Neural progenitor cell (in vitro differentiated cells): ENCODE measurements around the gene STARD8. TPM values are rescaled to one million over a fixed set of nuclear protein-coding genes. Genes with fewer than 3 reads are reported as not detected.
A peak's percentile ranks its signal among the peaks of the same experiment; 100 is the strongest.
"Not testable (repeated sequence)": the region's sequence is repeated elsewhere in the genome, so short reads cannot be mapped to it uniquely, and the experiment has no call there.

Experiments used
- DNase-seq: peaks from one replicate; pipeline ENCODE4 v3.0.0-alpha.2; 2016; ENCODE audit warnings: low spot score
- H2AFZ ChIP-seq: fragments of 200-600 bp; sonication (generic); replicated peaks from 2 replicates; pipeline ENCODE4 v1.6.1; 2016; ENCODE audit warnings: antibody characterized with exemption
- H3F3A ChIP-seq: fragments of 200-600 bp; sonication (generic); 2 replicates; pipeline ENCODE4 v1.6.1; 2016; ENCODE audit warnings: antibody characterized with exemption, low read depth
- H3K27ac ChIP-seq: fragments of 200-600 bp; sonication (generic); 2 replicates; pipeline ENCODE4 v1.5.1; 2016; ENCODE audit warnings: mild to moderate bottlenecking
- H3K27me3 ChIP-seq: fragments of 200-600 bp; sonication (generic); 2 replicates; pipeline ENCODE4 v1.6.1; 2016; ENCODE audit warnings: mild to moderate bottlenecking, moderate library complexity
- H3K36me3 ChIP-seq: fragments of 200-600 bp; sonication (generic); 2 replicates; pipeline ENCODE4 v1.5.1; 2016
- H3K4me1 ChIP-seq: fragments of 200-600 bp; sonication (generic); 2 replicates; pipeline ENCODE4 v1.6.1; 2016; ENCODE audit warnings: mixed run types
- H3K4me2 ChIP-seq: fragments of 200-600 bp; sonication (generic); 2 replicates; pipeline ENCODE4 v1.6.1; 2016
- H3K4me3 ChIP-seq: fragments of 200-600 bp; sonication (generic); 2 replicates; pipeline ENCODE4 v1.5.1; 2016
- H3K79me2 ChIP-seq: fragments of 200-600 bp; sonication (generic); 2 replicates; pipeline ENCODE4 v1.6.1; 2016; ENCODE audit warnings: low read depth
- H3K9ac ChIP-seq: fragments of 200-600 bp; sonication (generic); 2 replicates; pipeline ENCODE4 v1.6.1; 2016
- H3K9me3 ChIP-seq: fragments of 200-600 bp; sonication (generic); 2 replicates; pipeline ENCODE4 v1.5.1; 2016; ENCODE audit warnings: low read depth
- H4K20me1 ChIP-seq: fragments of 200-600 bp; sonication (generic); 2 replicates; pipeline ENCODE4 v1.6.1; 2016; ENCODE audit warnings: low read depth
- H3K27ac Mint-ChIP-seq: 3 replicates; pipeline ENCODE4 v1.8.0; 2021; ENCODE audit warnings: mixed read lengths
- H3K27me3 Mint-ChIP-seq: 2 replicates; pipeline ENCODE4 v1.8.0; 2022; ENCODE audit warnings: low read depth, mild to moderate bottlenecking, inconsistent platforms, moderate library complexity, mixed read lengths; ENCODE audit not compliant: insufficient read depth
- H3K36me3 Mint-ChIP-seq: 3 replicates; pipeline ENCODE4 v1.8.0; 2021; ENCODE audit warnings: mixed read lengths
- H3K4me1 Mint-ChIP-seq: 3 replicates; pipeline ENCODE4 v1.8.0; 2021; ENCODE audit warnings: mixed read lengths
- H3K4me3 Mint-ChIP-seq: 3 replicates; pipeline ENCODE4 v1.8.0; 2021; ENCODE audit warnings: mild to moderate bottlenecking, moderate library complexity, mixed read lengths
- H3K9me3 Mint-ChIP-seq: 3 replicates; pipeline ENCODE4 v1.8.0; 2020; ENCODE audit warnings: mixed read lengths
- CTCF ChIP-seq: fragments of 200-600 bp; sonication (generic); IDR thresholded peaks from 2 replicates; pipeline ENCODE4 v1.5.1; 2017; ENCODE audit warnings: antibody characterized with exemption, mild to moderate bottlenecking
- EZH2 ChIP-seq: fragments of 200-600 bp; sonication (generic); IDR thresholded peaks from 2 replicates; pipeline ENCODE4 v1.6.1; 2017; ENCODE audit warnings: antibody characterized with exemption, mild to moderate bottlenecking, moderate library complexity
- EZH2phosphoT487 ChIP-seq: fragments of 200-600 bp; sonication (generic); IDR thresholded peaks from 2 replicates; pipeline ENCODE4 v1.6.1; 2017; ENCODE audit warnings: antibody characterized with exemption
- total RNA-seq: library from RNA; depleted of rRNA; stranded (reverse); fragments of >200 nt; gene quantifications from 2 replicates; pipeline ENCODE4 v1.2.3, GENCODE V29; 2015; ENCODE audit warnings: low replicate concordance

STARD8 gene
- total RNA-seq, result 0.82 and 2.3 TPM in 2 replicates

GRCh38 chrX:68647156-68647957 is at the start of gene STARD8:
STARD8 (plus strand) TSS chrX:68647666; CDS start chrX:68647883, 217 bp downstream.
- H3K27me3 ChIP-seq, result no peaks in the 10 kb centered on the region
- Mint-ChIP-seq H3K27ac (no peak within 1 kb of the TSS), H3K36me3 (no peaks in the 10 kb centered on the region), H3K27me3 (peaks cover 13% of the 10 kb centered on the region), H3K4me3 (no peak within 1 kb of the TSS), H3K4me1 (peaks cover 5% of the 10 kb centered on the region), H3K9me3 (no peaks in the 10 kb centered on the region)
- no peaks in the 10 kb centered on the region for H3K9me3 ChIP-seq
- peak within 1 kb of the TSS; percentile 55 for H2AFZ ChIP-seq
- no peaks in the 10 kb centered on the region for H3F3A ChIP-seq
- H3K4me3 ChIP-seq, result peak within 1 kb of the TSS; percentile 30
- no peaks in the 10 kb centered on the region for H3K79me2 ChIP-seq
- TF ChIP-seq CTCF, result no peak
- no peak for TF ChIP-seq EZH2phosphoT487
- TF ChIP-seq EZH2, result no peak
- H3K27ac ChIP-seq, result no peak within 1 kb of the TSS
- H4K20me1 ChIP-seq, result no peaks in the 10 kb centered on the region
- H3K4me2 ChIP-seq, result peak within 1 kb of the TSS; percentile 66
- no peaks in the 10 kb centered on the region for H3K36me3 ChIP-seq
- peaks cover 4% of the 10 kb centered on the region for H3K4me1 ChIP-seq
- no peak within 1 kb of the TSS for H3K9ac ChIP-seq
- DNase-seq, result peak; percentile 66

GRCh38 chrX:68598841-68599240 is 48.6 kb upstream of the STARD8 start:
- no peak overlapping the region for H3K4me3 Mint-ChIP-seq
- peaks cover 18% of the 10 kb centered on the region for H3K9me3 ChIP-seq
- no peaks in the 10 kb centered on the region for H3F3A ChIP-seq
- no peaks in the 10 kb centered on the region for H3K36me3 ChIP-seq
- peaks cover 36% of the 10 kb centered on the region for H3K9me3 Mint-ChIP-seq
- H3K4me1 Mint-ChIP-seq, result no peaks in the 10 kb centered on the region
- H3K27me3 Mint-ChIP-seq, result no peaks in the 10 kb centered on the region
- H3K4me1 ChIP-seq, result no peaks in the 10 kb centered on the region
- H2AFZ ChIP-seq, result no peak overlapping the region
- no peak overlapping the region for H3K27ac ChIP-seq
- no peaks in the 10 kb centered on the region for H3K36me3 Mint-ChIP-seq
- no peak overlapping the region for H3K27ac Mint-ChIP-seq
- H3K4me3 ChIP-seq, result no peak overlapping the region
- no peak overlapping the region for H3K9ac ChIP-seq
- no peaks in the 10 kb centered on the region for H3K27me3 ChIP-seq
- TF ChIP-seq EZH2 (no peak), CTCF (no peak), EZH2phosphoT487 (no peak)
- H4K20me1 ChIP-seq, result no peaks in the 10 kb centered on the region
- no peaks in the 10 kb centered on the region for H3K79me2 ChIP-seq
- DNase-seq, result no peak
- no peak overlapping the region for H3K4me2 ChIP-seq

- no peak overlapping the region for H2AFZ ChIP-seq
- H3F3A ChIP-seq, result no peaks in the 10 kb centered on the region
- H3K4me3 ChIP-seq, result no peak overlapping the region
- no peaks in the 10 kb centered on the region for H3K4me1 ChIP-seq
- no peak overlapping the region for H3K27ac Mint-ChIP-seq
- H3K36me3 Mint-ChIP-seq, result no peaks in the 10 kb centered on the region
- H3K4me1 Mint-ChIP-seq, result no peaks in the 10 kb centered on the region
- peaks cover 33% of the 10 kb centered on the region for H3K9me3 Mint-ChIP-seq
- TF ChIP-seq CTCF (peak; percentile 57), EZH2phosphoT487 (no peak)
- H4K20me1 ChIP-seq, result no peaks in the 10 kb centered on the region
- DNase-seq, result no peak
- peaks cover 16% of the 10 kb centered on the region for H3K9me3 ChIP-seq
- no peak overlapping the region for H3K27ac ChIP-seq
- H3K4me2 ChIP-seq, result no peak overlapping the region
- no peaks in the 10 kb centered on the region for H3K36me3 ChIP-seq
- no peaks in the 10 kb centered on the region for H3K27me3 Mint-ChIP-seq
- no peaks in the 10 kb centered on the region for H3K27me3 ChIP-seq
- H3K4me3 Mint-ChIP-seq, result no peak overlapping the region
- H3K79me2 ChIP-seq, result no peaks in the 10 kb centered on the region
- H3K9ac ChIP-seq, result no peak overlapping the region
These were observed 48.0 kb upstream of the STARD8 start for GRCh38 chrX:68599256-68600152.

GRCh38 chrX:68604216-68604615 is 43.2 kb upstream of the STARD8 start:
- not testable (repeated sequence) for DNase-seq, H3K27me3 ChIP-seq, H3K9ac ChIP-seq, H3K27ac ChIP-seq, H3F3A ChIP-seq, H3K4me2 ChIP-seq, H3K79me2 ChIP-seq, H3K27ac Mint-ChIP-seq, H3K4me3 ChIP-seq, H3K4me1 ChIP-seq, H3K4me3 Mint-ChIP-seq, H3K4me1 Mint-ChIP-seq, H3K27me3 Mint-ChIP-seq, H3K36me3 ChIP-seq, H2AFZ ChIP-seq, H4K20me1 ChIP-seq, H3K36me3 Mint-ChIP-seq
- peaks cover 33% of the 10 kb centered on the region for H3K9me3 Mint-ChIP-seq
- peaks cover 16% of the 10 kb centered on the region for H3K9me3 ChIP-seq

GRCh38 chrX:68614733-68615132 is 32.7 kb upstream of the STARD8 start:
- not testable (repeated sequence) for DNase-seq, H3K9ac ChIP-seq, H3K9me3 Mint-ChIP-seq, H3F3A ChIP-seq, H3K27me3 Mint-ChIP-seq, H2AFZ ChIP-seq, H3K4me1 Mint-ChIP-seq, H3K27me3 ChIP-seq, H3K36me3 Mint-ChIP-seq, H3K4me3 Mint-ChIP-seq, H4K20me1 ChIP-seq, H3K79me2 ChIP-seq, H3K4me2 ChIP-seq, H3K36me3 ChIP-seq, H3K9me3 ChIP-seq, H3K27ac Mint-ChIP-seq, H3K27ac ChIP-seq, H3K4me3 ChIP-seq, H3K4me1 ChIP-seq
